GM12878 (cell line): ENCODE results near the gene TXLNG. TPM values are rescaled to one million over a fixed set of nuclear protein-coding genes. Genes with fewer than 3 reads are reported as not detected.

ENCODE experiments used
- ATAC-seq: fragments of 200-7000 bp; cut with Tn5 transposase; 3 replicates; pipeline ENCODE4 v1.9.1; 2020; ENCODE audit warnings: mild to moderate bottlenecking, moderate library complexity
- BruUV-seq: library from RNA; stranded (reverse); fragments of 400-500 nt; replicated peaks from 2 replicates; lab custom pipeline; 2021; lab: Mats Ljungman, UMichigan
- CTCF ChIA-PET: fragments of 300-600 bp; sonication (Branson Sonifier 250); formaldehyde crosslinking; extraction: SDS; loops from one replicate; lab custom pipeline; 2021; ENCODE audit warnings: inconsistent platforms; lab: Yijun Ruan, JAX
- POLR2A ChIA-PET: fragments of 350-600 bp; formaldehyde crosslinking; extraction: SDS; loops from one replicate; lab custom pipeline; 2021; ENCODE audit warnings: inconsistent platforms; lab: Charles Lee
- RAD21 ChIA-PET: fragments of 300-600 bp; sonication (Branson Sonifier 250); formaldehyde crosslinking; loops from one replicate; lab custom pipeline; 2023; ENCODE audit warnings: antibody characterized with exemption; ENCODE audit not compliant: unreplicated experiment; lab: Charles Lee
- SMC1A ChIA-PET: fragments of 300-600 bp; sonication (Branson Sonifier 250); formaldehyde crosslinking; loops from one replicate; lab custom pipeline; 2023; ENCODE audit not compliant: unreplicated experiment, uncharacterized antibody; lab: Charles Lee
- DNase-seq: peaks from one replicate; pipeline ENCODE4 v3.0.0-alpha.2; 2011; ENCODE audit warnings: low read depth, low spot score
- FAIRE-seq: peaks from 3 replicates; lab custom pipeline; 2011; peaks lifted over from hg19 to GRCh38; lab: Jason Lieb, UNC
- H2AFZ ChIP-seq: 2 replicates; pipeline ENCODE4 v1.6.0; 2011; ENCODE audit warnings: low read depth, low read length, control low read depth; ENCODE audit not compliant: control insufficient read depth
- H3K27ac ChIP-seq: 2 replicates; pipeline ENCODE4 v1.5.1; 2011; ENCODE audit warnings: control low read depth; ENCODE audit not compliant: control insufficient read depth, insufficient read depth
- H3K27me3 ChIP-seq, 2 experiments: replicated peaks in 1 of 2; 2 replicates each; pipeline versions ENCODE4 v1.6.0 to v1.6.1; 2011; ENCODE audit warnings: low read length in 1 of 2; ENCODE audit not compliant: control insufficient read depth in 2 of 2, insufficient read depth in 2 of 2
- H3K36me3 ChIP-seq, 2 experiments: 2 replicates each; pipeline ENCODE4 v1.5.1; 2011; ENCODE audit warnings: low read length in 1 of 2; ENCODE audit not compliant: control insufficient read depth in 2 of 2, insufficient read depth in 2 of 2
- H3K4me1 ChIP-seq: 2 replicates; pipeline ENCODE4 v1.6.1; 2011; ENCODE audit warnings: mild to moderate bottlenecking, low read length, moderate library complexity, mixed read lengths; ENCODE audit not compliant: control insufficient read depth, insufficient read depth
- H3K4me2 ChIP-seq: 2 replicates; pipeline ENCODE4 v1.6.0; 2011; ENCODE audit warnings: control low read depth; ENCODE audit not compliant: control insufficient read depth, insufficient read depth
- H3K4me3 ChIP-seq: fragments of 200-600 bp; sonication (generic); 2 replicates; pipeline ENCODE4 v1.5.1; 2016
- H3K79me2 ChIP-seq: 2 replicates; pipeline ENCODE4 v1.6.0; 2011; ENCODE audit warnings: low read length; ENCODE audit not compliant: control insufficient read depth, insufficient read depth
- H3K9ac ChIP-seq: 2 replicates; pipeline ENCODE4 v1.8.0; 2011; ENCODE audit warnings: low read length, control low read depth, mixed read lengths; ENCODE audit not compliant: control insufficient read depth, insufficient read depth
- H3K9me3 ChIP-seq: replicated peaks from 3 replicates; pipeline ENCODE4 v1.5.1; 2011; ENCODE audit warnings: mild to moderate bottlenecking, low read length; ENCODE audit not compliant: control insufficient read depth, insufficient read depth
- H4K20me1 ChIP-seq: 2 replicates; pipeline ENCODE4 v1.6.0; 2011; ENCODE audit not compliant: control insufficient read depth, insufficient read depth
- BCL3 ChIP-seq: IDR thresholded peaks from 2 replicates; pipeline ENCODE4 v1.6.1; 2011; ENCODE audit warnings: borderline replicate concordance, low read depth, mild to moderate bottlenecking, moderate library complexity, low read length; ENCODE audit not compliant: insufficient read depth, poor library complexity, severe bottlenecking
- CBFB ChIP-seq: IDR thresholded peaks from 2 replicates; pipeline ENCODE4 v1.6.1; 2016; ENCODE audit warnings: antibody characterized with exemption, low read depth
- HDAC2 ChIP-seq: fragments of 200-600 bp; sonication (generic); IDR thresholded peaks from 2 replicates; pipeline ENCODE4 v1.6.1; 2017
- KAT2A ChIP-seq: conservative IDR thresholded peaks from 2 replicates; pipeline ENCODE4 v1.6.1; 2011; ENCODE audit warnings: low read depth, low read length; ENCODE audit not compliant: control insufficient read depth
- MEF2B ChIP-seq: fragments of 450-650 bp; IDR thresholded peaks from 2 replicates; pipeline ENCODE4 v1.6.1; 2018; ENCODE audit warnings: mild to moderate bottlenecking, moderate library complexity; ENCODE audit not compliant: partially characterized antibody, poor library complexity, severe bottlenecking
- NFIC ChIP-seq: IDR thresholded peaks from 2 replicates; pipeline ENCODE4 v1.6.1; 2012; ENCODE audit warnings: low read depth, mild to moderate bottlenecking, inconsistent platforms, low read length, moderate library complexity
- SRF ChIP-seq, 2 experiments: IDR thresholded peaks; 2 replicates each; pipeline ENCODE4 v1.6.1; 2011; ENCODE audit warnings: low read depth in 2 of 2, low read length in 2 of 2, mild to moderate bottlenecking in 1 of 2, moderate library complexity in 1 of 2
- STAT3 ChIP-seq: IDR thresholded peaks from 2 replicates; pipeline ENCODE4 v1.6.1; 2011; ENCODE audit warnings: low read depth, low read length, improper control_type of control experiment
- ZSCAN29 ChIP-seq: fragments of 450-650 bp; IDR thresholded peaks from 2 replicates; pipeline ENCODE4 v1.6.1; 2017; ENCODE audit warnings: mild to moderate bottlenecking, moderate library complexity
- WGBS: methylation state at CpG from one replicate; pipeline ENCODE4 v1.1.6; 2016; ENCODE audit warnings: low lambda C conversion rate; ENCODE audit not compliant: insufficient replicate concordance, insufficient coverage; ENCODE audit errors: missing lambda C conversion rate; 5-methylcytosine and 5-hydroxymethylcytosine counted together
- in situ Hi-C: fragments of 300-500 bp; cut with MboI; formaldehyde crosslinking; loops from 9 replicates; pipeline ENCODE4 v1.14.3; 2018; ENCODE audit warnings: mixed read lengths
- intact Hi-C: fragments of 100-400 bp; cut with micrococcal nuclease; formaldehyde crosslinking; loops from one replicate; pipeline ENCODE4 v1.14.2; 2022; ENCODE audit not compliant: unreplicated experiment
- polyA plus RNA-seq, 11 experiments: library from polyadenylated mRNA; depleted of rRNA in 4 of 11; unstranded in 6 of 11; stranded (reverse) in 5 of 11; fragments of >200 nt; fragmentation: Nextera tagmentation in 4 of 11; fragmentation: Illumina TruSeq in 1 of 11; extraction: Ambion mirVana in 4 of 11; extraction: Trizol in 1 of 11; gene quantifications; 1 replicate in 1 of 11; 2 replicates in 10 of 11; pipeline versions ENCODE4 v1.2.1 to v1.2.3, GENCODE V29; 2011 to 2016; ENCODE audit warnings: inconsistent platforms in 2 of 11, missing spikeins in 2 of 11, low read depth in 1 of 11
- total RNA-seq, 4 experiments: library from RNA; depleted of rRNA in 3 of 4; stranded (reverse); fragments of >200 nt in 3 of 4; fragmentation: Illumina TruSeq in 1 of 4; extraction: Trizol in 1 of 4; gene quantifications; 2 replicates each; pipeline versions ENCODE4 v1.2.1 to v1.2.3, GENCODE V29; 2013 to 2021

TXLNG gene
- total and polyA plus RNA-seq, 10 of the 15 experiments (the other 5 are each of a cell fraction or from before 2014, with no cell fraction given): 9.9 to 40.7 (median 19.5) TPM

- no peak for TF ChIP-seq HDAC2
- no peak for TF ChIP-seq MEF2B
- TF ChIP-seq NFIC: no peak
- TF ChIP-seq CBFB: no peak
- no peak for TF ChIP-seq SRF (IDR thresholded peaks at IDR 0.05; ENCODE audit: low read depth in 2 of 2, low read length in 2 of 2)
- TF ChIP-seq BCL3: no peak
- no peak for TF ChIP-seq KAT2A
- TF ChIP-seq ZSCAN29: no peak
- no peak for TF ChIP-seq STAT3
- 22% methylated on average over 7 of the region's 7 CpGs for WGBS
- intact Hi-C loops (no loop called here), in situ Hi-C loops (no loop called here)
- peaks cover 0 to 6% of the 10 kb centered on the region in 2 experiments; a peak in 1 of 4 replicates for H3K27me3 ChIP-seq
- H3K4me1 ChIP-seq: peaks cover 7% of the 10 kb centered on the region
- SMC1A ChIA-PET: no interaction called here
- RAD21 ChIA-PET: no interaction called here
- CTCF ChIA-PET: interaction anchor here (0.7 kb wide), 1 partner anchor 14 kb away, joined by 3 read pairs; no protein-coding TSS in a partner anchor
- no peak overlapping the region; the same call in 1 of the 2 replicates for H2AFZ ChIP-seq
- BruUV-seq: no TSS peak
- ATAC-seq: no peak
- peaks cover 44% of the 10 kb centered on the region for H3K79me2 ChIP-seq
- DNase-seq: no peak
- H3K36me3 ChIP-seq: 0 out of 4 replicates have a peak, but pooled peaks cover 0 to 5% of the 10 kb centered on the region in 2 experiments
- POLR2A ChIA-PET: no interaction called here
- peak overlapping the region; percentile 88 for H3K9ac ChIP-seq
- peaks cover 2% of the 10 kb centered on the region; the same call in 1 of the 2 replicates for H4K20me1 ChIP-seq
- H3K27ac ChIP-seq: peak overlapping the region; percentile 50; the same call in 1 of the 2 replicates
- FAIRE-seq: no peak
- H3K9me3 ChIP-seq: no peaks in the 10 kb centered on the region
- peak overlapping the region; percentile 28 for H3K4me2 ChIP-seq
- H3K4me3 ChIP-seq: peak overlapping the region; percentile 72
Observed at GRCh38 chrX:16868920-16869319, 82.7 kb downstream of the TXLNG start.
